IPS-15b (cell line): ENCODE measurements around the gene ZSWIM6.

Source experiments
- H3K27me3 ChIP-seq: one replicate; pipeline ENCODE4 v1.6.1; 2013; ENCODE audit warnings: low read length; ENCODE audit not compliant: control insufficient read depth, insufficient read depth
- H3K36me3 ChIP-seq: one replicate; pipeline ENCODE4 v1.6.1; 2013; ENCODE audit warnings: low read length; ENCODE audit not compliant: control insufficient read depth, insufficient read depth
- H3K4me1 ChIP-seq: one replicate; pipeline ENCODE4 v1.6.1; 2013; ENCODE audit warnings: mild to moderate bottlenecking, low read length; ENCODE audit not compliant: control insufficient read depth, insufficient read depth
- H3K4me3 ChIP-seq: one replicate; pipeline ENCODE4 v1.5.1; 2013; ENCODE audit warnings: low read depth, low read length
- H3K9ac ChIP-seq: one replicate; pipeline ENCODE4 v1.6.1; 2013; ENCODE audit warnings: low read depth, mild to moderate bottlenecking, low read length
- H3K9me3 ChIP-seq: one replicate; pipeline ENCODE4 v1.6.1; 2013; ENCODE audit warnings: mild to moderate bottlenecking, low read length; ENCODE audit not compliant: control insufficient read depth, insufficient read depth

Gene ZSWIM6

GRCh38 chr5:61465496-61465895, 133.4 kb downstream of the ZSWIM6 start:
- H3K9ac ChIP-seq, result no peak overlapping the region
- H3K4me3 ChIP-seq, result no peak overlapping the region
- H3K27me3 ChIP-seq, result no peaks in the 10 kb centered on the region
- H3K9me3 ChIP-seq, result no peaks in the 10 kb centered on the region
- H3K36me3 ChIP-seq, result no peaks in the 10 kb centered on the region
- peaks cover 5% of the 10 kb centered on the region for H3K4me1 ChIP-seq

GRCh38 chr5:61466017-61466416, 134.0 kb downstream of the ZSWIM6 start:
- no peaks in the 10 kb centered on the region for H3K27me3 ChIP-seq
- H3K4me3 ChIP-seq, result no peak overlapping the region
- H3K4me1 ChIP-seq, result peaks cover 5% of the 10 kb centered on the region
- no peaks in the 10 kb centered on the region for H3K36me3 ChIP-seq
- H3K9ac ChIP-seq, result no peak overlapping the region
- H3K9me3 ChIP-seq, result no peaks in the 10 kb centered on the region

GRCh38 chr5:61467766-61468482, 135.9 kb downstream of the ZSWIM6 start:
- Histone ChIP-seq H3K4me1 (peaks cover 5% of the 10 kb centered on the region), H3K27me3 (no peaks in the 10 kb centered on the region), H3K4me3 (no peak overlapping the region), H3K9ac (no peak overlapping the region), H3K9me3 (peaks cover 2% of the 10 kb centered on the region), H3K36me3 (no peaks in the 10 kb centered on the region)

DNA sequence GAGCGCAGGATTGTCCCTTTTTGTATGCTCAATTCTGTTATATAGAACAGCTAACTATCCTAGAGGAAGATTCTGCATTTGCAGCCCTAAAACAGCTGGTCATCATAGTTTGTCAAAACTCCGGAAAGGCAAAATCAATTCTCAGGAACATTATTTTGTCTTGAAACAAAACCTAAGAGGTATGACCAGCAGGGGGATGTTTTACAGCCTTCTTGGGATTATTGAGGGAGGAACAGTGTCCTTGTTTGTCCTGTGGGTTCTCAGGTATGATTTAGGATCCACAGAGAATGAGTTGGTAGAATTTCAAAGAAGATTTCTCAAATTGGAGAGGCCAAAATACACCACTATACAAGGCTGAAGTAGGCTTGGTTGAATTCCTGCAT, 136.4 kb downstream of the ZSWIM6 start:
- H3K4me3 ChIP-seq, result no peak overlapping the region
- H3K4me1 ChIP-seq, result peaks cover 5% of the 10 kb centered on the region
- H3K27me3 ChIP-seq, result no peaks in the 10 kb centered on the region
- peaks cover 2% of the 10 kb centered on the region for H3K9me3 ChIP-seq
- H3K9ac ChIP-seq, result no peak overlapping the region
- H3K36me3 ChIP-seq, result no peaks in the 10 kb centered on the region

GRCh38 chr5:61471352-61471751, 139.3 kb downstream of the ZSWIM6 start:
- Histone ChIP-seq H3K9ac (no peak overlapping the region), H3K27me3 (no peaks in the 10 kb centered on the region), H3K36me3 (no peaks in the 10 kb centered on the region), H3K4me3 (no peak overlapping the region), H3K9me3 (peaks cover 2% of the 10 kb centered on the region), H3K4me1 (no peaks in the 10 kb centered on the region)

DNA sequence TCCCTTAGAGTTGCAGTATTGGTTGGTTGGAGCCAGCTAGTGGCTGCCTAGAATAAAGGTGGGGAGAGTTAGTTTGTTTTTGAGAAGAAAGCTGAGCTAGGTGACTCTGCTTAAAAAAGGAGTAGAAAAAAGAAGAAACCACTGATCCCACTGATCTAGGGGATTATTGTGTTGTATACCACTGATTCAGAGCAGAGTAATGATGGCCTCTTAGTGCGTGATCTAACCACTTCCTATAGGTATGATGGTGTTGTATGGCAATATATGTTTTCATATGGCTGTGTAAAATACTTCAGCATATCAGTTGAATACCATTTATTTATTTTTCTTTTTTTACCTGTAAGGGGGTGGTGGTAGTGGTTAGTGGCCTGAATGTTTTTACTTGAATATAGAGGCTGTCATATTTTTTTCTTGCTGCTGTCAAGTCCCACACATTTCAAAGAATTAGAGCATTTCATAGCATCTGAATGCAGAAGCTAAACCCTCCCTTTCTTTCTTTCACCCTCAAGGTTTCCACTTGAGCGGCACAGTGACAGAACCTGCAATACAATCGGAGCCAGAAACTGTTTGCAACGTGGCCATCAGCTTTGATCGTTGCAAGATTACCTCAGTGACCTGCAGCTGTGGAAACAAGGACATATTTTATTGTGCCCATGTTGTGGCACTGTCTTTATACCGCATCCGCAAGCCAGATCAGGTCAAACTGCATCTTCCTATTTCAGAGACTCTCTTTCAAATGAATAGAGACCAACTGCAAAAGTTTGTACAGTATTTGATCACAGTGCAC, 140.3 kb downstream of the ZSWIM6 start:
- H3K4me1 ChIP-seq, result no peaks in the 10 kb centered on the region
- no peak overlapping the region for H3K9ac ChIP-seq
- no peaks in the 10 kb centered on the region for H3K27me3 ChIP-seq
- no peak overlapping the region for H3K4me3 ChIP-seq
- H3K9me3 ChIP-seq, result peaks cover 2% of the 10 kb centered on the region
- H3K36me3 ChIP-seq, result no peaks in the 10 kb centered on the region

DNA sequence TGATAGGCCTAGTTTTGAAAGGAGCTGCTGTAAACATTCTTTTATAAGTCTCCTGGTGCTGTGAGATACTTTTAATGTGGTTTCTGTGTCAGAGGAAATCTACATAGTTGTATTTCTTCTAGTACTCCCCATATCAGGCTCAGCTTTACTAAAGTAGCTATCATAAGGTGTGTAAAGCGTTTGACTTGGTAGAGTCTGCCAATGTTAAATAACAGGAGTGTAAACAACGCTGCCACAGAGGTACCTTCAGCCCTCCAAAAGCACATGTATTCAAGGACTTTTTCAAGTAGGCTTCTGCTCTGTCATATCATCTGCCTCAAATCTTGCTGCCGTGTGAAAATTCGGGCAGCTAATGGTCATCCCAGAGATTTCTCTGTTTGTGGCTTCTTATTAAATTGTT, 142.7 kb downstream of the ZSWIM6 start:
- H3K9me3 ChIP-seq, result peaks cover 2% of the 10 kb centered on the region
- H3K36me3 ChIP-seq, result no peaks in the 10 kb centered on the region
- H3K9ac ChIP-seq, result no peak overlapping the region
- H3K4me3 ChIP-seq, result no peak overlapping the region
- H3K27me3 ChIP-seq, result no peaks in the 10 kb centered on the region
- H3K4me1 ChIP-seq, result peaks cover 2% of the 10 kb centered on the region

DNA sequence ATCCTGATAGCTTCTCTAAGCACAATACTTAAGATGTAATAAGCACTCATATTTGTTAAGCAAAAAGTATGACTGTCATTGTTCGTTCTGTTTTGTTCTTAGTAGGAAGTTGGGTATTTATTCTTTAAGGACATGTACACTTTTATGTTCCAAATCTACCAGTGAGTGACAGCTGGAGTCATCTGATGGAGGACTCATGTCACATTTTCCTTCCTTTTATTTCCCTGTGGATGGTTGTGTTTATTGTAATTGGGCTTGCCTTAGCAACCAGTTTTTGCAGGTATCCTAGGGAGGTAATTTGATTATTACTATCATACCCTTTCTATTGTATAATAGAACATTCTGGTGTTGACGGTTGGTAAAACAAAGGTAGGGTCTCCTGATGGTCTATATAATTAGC, 145.7 kb downstream of the ZSWIM6 start:
- no peaks in the 10 kb centered on the region for H3K9me3 ChIP-seq
- H3K9ac ChIP-seq, result no peak overlapping the region
- no peaks in the 10 kb centered on the region for H3K27me3 ChIP-seq
- no peaks in the 10 kb centered on the region for H3K36me3 ChIP-seq
- H3K4me3 ChIP-seq, result no peak overlapping the region
- H3K4me1 ChIP-seq, result peaks cover 2% of the 10 kb centered on the region

GRCh38 chr5:61479850-61480614, 148.0 kb downstream of the ZSWIM6 start:
- Histone ChIP-seq H3K9me3 (no peaks in the 10 kb centered on the region), H3K36me3 (no peaks in the 10 kb centered on the region), H3K27me3 (no peaks in the 10 kb centered on the region), H3K4me3 (no peak overlapping the region), H3K4me1 (peaks cover 2% of the 10 kb centered on the region), H3K9ac (no peak overlapping the region)

DNA sequence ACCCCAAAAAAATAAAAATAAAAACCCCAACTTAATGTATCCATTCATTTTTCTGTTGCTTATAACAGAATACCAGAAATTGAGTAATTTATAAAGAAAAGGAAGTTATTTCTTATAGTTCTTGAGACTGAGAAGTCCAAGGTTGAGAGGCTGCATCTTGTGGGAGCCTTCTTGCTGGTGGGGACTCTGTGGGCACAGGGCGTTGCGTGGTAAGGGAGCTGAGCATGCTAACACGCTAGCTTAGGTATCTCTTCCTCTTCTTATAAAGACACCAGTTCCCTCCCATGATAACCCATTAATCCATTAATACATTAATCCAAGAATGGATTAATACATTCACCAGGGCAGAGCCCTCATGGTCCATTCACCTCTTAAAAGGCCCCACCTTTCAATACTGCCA, 150.9 kb downstream of the ZSWIM6 start:
- H3K36me3 ChIP-seq, result no peaks in the 10 kb centered on the region
- peaks cover 2% of the 10 kb centered on the region for H3K4me1 ChIP-seq
- H3K4me3 ChIP-seq, result no peak overlapping the region
- H3K27me3 ChIP-seq, result no peaks in the 10 kb centered on the region
- H3K9ac ChIP-seq, result no peak overlapping the region
- no peaks in the 10 kb centered on the region for H3K9me3 ChIP-seq

- Histone ChIP-seq H3K9ac (no peak overlapping the region), H3K36me3 (no peaks in the 10 kb centered on the region), H3K4me3 (no peak overlapping the region), H3K27me3 (no peaks in the 10 kb centered on the region), H3K4me1 (no peaks in the 10 kb centered on the region), H3K9me3 (no peaks in the 10 kb centered on the region)
These were observed 154.4 kb downstream of the ZSWIM6 start for GRCh38 chr5:61486476-61486875.
